ENCODE data around the gene ARHGDIB.

Gene ARHGDIB

DNA sequence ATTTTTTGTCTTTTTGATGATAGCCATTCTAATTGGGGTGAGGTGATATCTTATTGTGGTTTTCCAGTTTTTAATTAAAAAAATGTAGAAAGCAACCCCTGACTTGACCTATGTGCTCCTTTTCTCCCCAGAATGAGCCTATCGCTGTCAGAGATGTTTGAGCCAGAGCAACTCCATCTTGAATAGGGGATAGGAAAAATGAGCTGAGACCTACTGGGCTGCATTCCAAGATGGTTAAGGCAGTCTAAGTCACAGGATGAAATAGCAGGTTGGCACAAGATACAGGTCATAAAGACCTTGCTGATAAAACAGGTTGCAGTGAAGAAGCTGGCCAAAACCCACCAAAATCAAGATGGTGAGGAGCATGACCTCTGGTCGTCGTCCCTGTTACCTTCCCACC lies 36.9 kb downstream of the ARHGDIB start:
- no peak for DNase-seq

GRCh38 chr12:14923944-14924343 lies 37.5 kb downstream of the ARHGDIB start:
- DNase-seq: no peak

DNA sequence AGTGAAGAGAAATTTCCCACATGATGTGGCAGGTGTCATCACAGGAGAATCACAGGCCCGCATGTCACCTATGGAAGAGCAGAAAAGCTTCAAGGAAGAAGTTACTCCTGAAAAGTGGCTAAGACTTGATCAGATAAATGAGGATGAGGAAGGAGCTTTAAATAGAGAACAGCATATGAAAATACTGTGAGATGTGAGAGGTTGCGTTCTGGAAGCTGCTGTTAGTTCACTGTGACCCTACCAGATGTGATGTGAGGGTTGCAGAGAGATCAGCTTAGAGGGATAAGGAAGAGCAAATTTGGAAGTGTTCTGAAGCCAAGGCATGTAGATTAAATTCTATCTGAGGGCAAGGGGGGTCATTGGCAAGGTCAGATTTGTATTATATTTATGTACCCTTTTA lies 40.2 kb downstream of the ARHGDIB start:
- no peak for DNase-seq

DNA sequence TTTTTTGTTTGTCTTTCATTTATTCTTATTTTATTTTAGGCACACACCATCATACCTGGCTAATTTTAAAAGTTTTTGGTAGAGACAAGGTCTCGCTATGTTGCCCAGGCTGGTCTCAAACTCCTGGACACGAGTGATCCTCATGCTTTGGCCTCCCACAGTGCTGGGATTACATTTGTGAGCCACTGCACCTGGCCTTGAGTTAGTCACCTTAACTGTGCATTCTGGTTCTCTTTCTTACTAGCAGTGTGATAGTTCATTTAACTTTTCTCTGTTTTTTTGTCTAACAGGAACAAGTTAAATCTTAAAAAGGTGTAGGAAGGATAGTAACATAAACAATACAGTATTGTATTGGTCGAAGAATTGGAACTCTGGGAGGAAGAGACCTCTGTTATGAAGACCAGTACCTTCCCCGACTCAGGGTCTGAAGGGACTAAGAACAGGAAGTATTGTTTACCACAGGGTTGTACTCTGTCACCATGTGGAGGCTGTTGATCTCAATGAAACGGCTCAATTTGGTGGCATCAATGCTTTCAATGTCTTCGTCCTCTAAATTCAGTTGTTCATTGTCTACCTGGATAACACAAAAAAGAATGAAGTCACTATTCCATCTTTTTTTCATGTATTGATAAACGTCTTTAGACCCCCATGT lies 40.8 kb downstream of the ARHGDIB start:
- peak; percentile 14 for DNase-seq

GRCh38 chr12:14919455-14919854 lies 41.9 kb downstream of the ARHGDIB start:
- DNase-seq: no peak

GRCh38 chr12:14915736-14916135 lies 45.7 kb downstream of the ARHGDIB start:
- DNase-seq: no peak

GRCh38 chr12:14913381-14913781 lies 48.0 kb downstream of the ARHGDIB start:
- DNase-seq: no peak

GRCh38 chr12:14911131-14911530 lies 50.3 kb downstream of the ARHGDIB start:
- DNase-seq: no peak

DNA sequence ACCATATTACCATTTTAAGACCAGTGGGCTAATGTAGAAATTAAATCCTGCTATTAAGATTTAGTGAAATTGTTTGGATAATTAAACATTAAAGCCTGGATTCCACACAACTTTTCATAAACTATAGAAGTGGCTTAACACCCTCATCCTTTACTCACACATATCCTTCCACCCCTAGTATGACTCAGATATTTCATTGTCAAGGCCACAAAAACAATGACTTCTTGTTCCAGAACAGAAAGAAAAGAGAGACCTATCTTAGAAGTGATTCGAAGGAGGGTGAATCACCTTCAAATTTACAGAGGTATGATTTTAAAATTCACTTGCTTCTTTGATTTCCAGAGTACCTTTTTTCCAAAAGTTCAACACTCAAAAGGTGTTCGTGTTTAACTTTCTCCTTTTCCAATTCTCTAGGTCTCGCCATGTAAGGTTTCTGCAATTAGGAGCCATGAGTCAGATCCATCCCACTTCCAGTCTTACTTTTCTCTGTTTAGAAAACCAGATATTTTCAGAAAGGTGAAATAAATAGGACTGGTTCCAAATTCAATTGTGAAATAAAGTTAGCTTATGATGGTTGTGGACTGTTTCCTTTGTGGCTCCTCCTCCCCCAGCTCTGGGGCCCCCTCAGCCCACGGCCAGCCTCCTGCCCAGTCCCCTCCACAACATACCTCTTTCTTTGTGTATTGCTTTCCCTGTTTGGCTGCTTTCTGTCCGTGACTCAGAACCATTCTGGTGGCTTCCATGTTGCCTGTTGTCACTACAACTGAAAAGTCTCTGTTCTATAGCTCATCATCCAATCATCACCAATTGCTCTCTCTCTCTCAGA lies 51.1 kb downstream of the ARHGDIB start:
- DNase-seq: peak; percentile 10

DNA sequence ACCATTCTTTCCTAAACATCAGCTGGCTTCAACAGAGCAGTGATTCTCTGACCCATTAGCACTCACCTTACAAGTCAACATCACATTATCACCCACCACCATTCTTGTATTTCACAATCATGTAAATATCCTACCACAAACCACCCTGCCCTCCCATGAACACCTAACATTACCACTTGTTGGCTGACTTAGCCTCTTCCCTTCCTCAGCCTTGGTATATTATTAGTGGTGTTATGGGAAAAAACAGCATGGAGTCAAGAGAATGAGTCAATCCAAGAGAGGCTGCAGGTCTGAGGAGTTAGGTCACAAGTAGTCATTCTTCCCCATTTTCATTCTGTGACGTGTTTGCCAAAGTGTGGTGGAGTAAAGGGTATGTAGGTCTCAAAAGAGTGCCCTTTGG lies 53.4 kb downstream of the ARHGDIB start:
- no peak for DNase-seq

DNA sequence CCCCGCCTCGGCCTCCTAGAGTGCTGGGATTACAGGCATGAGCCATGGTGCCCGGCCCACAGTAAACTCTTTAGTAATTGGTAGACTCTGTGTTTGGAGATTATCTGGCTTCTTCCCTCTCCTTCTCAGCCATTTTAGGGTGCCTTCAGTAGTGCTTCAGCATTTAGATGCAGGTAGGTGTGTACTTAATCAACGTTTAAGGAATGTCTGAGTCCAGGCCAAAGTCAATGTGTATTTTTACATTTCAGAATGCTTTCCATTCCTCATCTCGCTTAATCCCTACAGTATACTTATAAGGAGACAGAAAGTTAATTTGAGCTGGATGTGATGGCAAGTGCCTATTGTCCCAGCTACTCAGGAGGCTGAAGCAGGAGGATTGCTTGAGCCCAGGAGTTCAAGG lies 55.3 kb downstream of the ARHGDIB start:
- no peak for DNase-seq

DNA sequence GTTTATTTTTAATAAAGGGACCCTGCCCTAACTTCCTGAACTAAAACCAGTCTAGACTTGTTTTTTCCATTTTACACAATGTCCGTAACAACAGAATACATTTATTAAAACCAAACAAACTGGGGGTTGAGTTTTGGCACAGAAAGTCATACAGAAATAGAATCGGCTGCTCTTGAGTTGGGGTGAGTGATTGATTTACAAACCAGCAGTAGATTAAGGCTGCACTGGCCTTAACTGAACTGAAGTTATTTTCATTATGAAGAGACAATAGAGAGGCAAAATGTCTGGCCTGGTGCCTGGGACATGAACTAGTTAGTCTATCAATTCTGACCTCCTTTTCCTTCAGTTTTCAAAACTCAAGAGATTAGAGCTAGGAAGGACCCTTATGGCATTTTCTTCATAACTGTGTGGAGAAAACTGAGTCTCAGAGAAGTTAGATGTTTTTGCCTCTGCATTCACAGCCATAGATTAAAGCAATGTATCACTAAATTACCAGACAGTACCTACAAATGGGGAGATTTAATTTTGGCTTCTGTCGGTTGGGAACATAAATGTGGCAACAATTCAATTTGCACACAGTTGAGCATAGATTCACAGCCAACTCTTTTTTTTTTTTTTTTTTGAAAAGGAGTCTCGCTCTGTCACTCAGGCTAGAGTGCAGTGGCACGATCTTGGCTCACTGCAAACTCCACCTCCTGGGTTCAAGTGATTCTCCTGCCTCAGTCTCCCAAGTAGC lies 56.0 kb downstream of the ARHGDIB start:
- no peak for DNase-seq

DNA sequence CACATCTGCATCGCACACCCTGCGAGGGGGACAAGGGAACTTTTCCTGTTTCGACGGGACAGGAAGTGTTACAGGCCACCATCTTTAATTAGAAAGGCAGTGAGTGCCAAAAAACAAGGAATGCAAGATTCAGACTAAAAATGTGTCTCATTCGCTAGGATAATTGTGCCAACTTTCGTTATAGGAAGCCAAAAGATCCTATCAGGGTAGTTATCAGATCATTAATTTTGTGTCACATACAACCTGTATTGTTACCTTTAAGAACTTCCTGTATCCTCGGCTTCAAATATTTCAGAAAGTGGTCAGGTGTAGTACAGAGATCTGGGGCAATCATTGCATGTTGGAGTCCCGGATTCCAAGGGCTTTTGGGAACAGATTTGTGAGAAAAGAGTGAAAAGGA lies 56.5 kb downstream of the ARHGDIB start:
- DNase-seq: no peak

DNA sequence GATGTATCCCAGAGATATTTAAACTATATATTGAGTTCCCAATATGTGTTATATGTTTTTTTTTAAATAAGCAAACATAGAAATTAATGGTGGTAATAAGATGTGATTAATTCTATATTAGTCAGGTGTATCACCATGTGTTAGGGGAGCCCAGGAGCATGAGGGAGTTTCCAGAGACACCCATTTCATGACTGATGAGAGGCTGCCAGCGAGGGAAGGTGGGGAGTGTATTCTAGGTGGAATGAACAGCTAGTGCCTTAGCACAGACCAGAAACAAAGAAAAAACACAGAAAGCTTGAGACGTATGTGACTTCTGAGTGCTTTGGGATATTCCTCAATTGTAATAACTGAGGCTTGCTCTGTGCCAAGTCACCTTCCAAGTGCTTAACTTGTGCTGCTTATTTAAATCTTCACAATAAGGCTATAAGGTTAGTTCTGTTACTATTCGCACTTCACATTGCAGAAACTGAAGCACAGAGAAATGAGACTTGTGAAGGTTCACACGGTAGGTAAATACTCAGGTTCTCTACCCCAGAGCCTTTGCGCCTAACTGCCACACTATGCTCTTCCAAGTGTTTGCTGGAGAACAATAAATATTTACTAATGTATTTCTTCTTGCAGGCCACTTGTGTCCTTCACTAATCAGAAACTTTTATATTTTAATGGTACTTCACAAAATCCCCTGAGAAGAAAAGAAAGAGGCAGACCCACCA lies 57.9 kb downstream of the ARHGDIB start:
- DNase-seq: no peak

DNA sequence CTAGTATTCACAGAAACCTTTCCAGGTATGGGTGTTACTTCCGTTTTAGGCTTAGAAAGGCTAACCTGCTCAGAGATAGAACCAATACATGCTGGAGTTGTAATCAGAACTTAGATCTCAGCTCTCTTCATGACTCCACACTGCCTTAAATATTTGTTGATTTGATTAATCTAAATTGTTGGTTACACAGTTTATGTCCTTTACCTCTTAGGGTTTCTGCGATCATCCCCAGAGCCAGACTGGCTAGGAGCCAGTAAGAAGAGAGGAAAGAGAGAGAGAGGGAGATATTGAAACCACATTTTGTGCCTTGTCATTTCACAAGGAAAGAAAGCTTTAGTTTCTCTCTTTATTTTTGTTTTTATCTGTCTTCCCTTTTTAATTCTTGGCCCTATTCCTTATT lies 58.9 kb downstream of the ARHGDIB start:
- no peak for DNase-seq

GRCh38 chr12:14901228-14901562 lies 60.2 kb downstream of the ARHGDIB start:
- no peak for DNase-seq

DNA sequence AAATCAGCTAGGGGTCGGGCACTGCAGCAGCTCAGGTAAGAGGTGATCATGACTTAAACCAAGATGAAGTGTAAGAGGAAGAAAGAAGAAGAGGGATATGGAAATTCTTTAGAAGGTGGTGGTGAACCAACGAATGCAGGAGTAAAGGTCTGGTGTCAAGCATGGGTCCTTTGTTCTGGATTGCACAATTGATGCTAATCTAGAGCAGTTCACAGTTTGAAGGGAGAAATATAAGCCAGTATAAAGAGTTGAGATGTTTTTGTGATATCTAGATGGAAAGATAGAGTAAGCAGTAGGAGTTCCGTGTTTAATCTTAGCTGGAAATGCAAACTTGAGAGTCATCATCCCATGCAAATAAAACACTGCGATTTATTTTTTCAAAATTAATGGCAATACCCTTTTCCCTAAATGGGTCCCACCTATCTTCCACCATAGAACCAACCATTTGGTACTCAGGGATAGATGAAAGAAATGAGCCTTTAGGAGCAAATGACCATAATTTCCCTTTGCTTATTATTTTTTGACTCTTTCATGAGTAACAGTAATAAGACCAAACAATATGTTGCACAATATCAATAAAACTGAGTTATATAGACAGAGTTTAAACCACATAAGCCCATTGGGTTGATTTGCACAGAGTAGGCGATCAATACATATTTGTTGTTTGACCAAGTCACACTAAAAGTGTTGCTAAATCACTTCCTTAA lies 60.7 kb downstream of the ARHGDIB start:
- DNase-seq: no peak

DNA sequence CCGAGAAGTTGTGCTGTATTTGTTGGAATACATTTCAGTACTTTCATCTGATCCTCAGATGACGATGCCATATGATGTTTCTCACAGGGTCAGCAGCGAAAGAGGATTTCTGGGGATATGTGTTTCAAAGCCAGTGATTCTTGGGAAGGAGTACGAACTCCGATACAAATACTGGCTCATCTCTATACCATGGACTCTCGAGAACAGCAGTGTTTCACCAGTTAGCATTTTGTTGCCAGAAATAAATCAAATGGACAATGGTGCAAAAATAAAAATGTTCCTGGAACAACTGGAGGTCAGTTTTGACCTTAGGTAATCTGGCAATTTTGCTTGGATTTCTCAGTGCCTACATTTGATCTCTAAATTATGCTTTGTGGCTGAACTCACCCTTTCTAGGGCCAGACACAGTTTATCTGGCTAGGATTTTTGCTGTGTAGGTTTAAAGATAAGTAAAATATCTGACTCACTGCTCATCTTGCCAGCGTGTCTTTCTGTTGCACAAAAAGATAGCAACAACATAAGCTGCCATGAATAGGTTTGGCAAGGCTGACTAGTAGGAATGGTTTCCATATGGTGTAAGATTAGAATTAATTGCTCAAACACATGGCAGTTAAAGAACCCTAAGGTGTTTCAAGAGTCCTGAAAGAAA lies 64.8 kb downstream of the ARHGDIB start:
- no peak for DNase-seq

DNA sequence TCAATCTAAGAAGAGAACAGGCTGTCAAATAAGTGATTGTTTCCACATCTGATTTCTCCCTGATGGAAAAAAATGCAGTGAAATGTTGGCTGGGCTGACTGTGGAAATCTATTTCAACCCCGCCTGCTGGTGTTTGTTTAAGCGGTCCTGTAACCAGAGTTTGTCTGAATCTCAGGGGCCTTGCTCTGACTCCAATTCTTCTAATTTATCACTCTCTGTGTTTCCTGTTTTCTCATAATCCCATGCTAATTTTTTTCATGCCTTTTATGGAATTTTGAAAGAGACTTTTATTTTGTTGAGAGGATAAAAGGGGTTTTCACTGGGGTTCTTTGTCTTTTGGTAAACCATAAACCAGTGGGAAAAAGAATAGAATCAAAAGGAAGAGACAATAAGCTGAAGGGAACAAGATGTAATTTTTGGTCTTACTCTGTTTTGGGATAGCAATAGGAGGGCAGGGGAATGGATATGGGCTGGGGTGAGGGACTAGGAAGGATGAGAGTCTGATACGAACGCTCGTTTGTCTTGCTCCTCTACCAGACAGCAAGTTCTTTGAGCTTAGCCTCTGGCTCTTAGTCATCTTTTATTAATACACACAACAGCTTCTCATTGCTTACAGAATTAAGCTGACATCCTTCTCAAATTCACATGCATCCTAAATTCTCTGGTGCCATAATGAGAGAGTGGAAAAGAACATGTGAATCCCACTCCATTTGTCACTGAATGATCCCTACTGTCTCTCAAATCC lies 67.7 kb downstream of the ARHGDIB start:
- no peak for DNase-seq

GRCh38 chr12:14892726-14893505 lies 68.5 kb downstream of the ARHGDIB start:
- no peak for DNase-seq

All from CD4-positive, alpha-beta T cell treated with Interleukin-4 for 4 hours (primary cell).